Measurements from ENCODE around the gene AGTPBP1.

The AGTPBP1 gene

GRCh38 chr9:85530721-85531120, 211.0 kb downstream of the AGTPBP1 start:
- DNase-seq: no peak

GRCh38 chr9:85528607-85529006, 213.1 kb downstream of the AGTPBP1 start:
- DNase-seq: no peak

GRCh38 chr9:85528142-85528541, 213.6 kb downstream of the AGTPBP1 start:
- no peak for DNase-seq

- DNase-seq: no peak
Observed at GRCh38 chr9:85527331-85528020, 214.3 kb downstream of the AGTPBP1 start.

DNA sequence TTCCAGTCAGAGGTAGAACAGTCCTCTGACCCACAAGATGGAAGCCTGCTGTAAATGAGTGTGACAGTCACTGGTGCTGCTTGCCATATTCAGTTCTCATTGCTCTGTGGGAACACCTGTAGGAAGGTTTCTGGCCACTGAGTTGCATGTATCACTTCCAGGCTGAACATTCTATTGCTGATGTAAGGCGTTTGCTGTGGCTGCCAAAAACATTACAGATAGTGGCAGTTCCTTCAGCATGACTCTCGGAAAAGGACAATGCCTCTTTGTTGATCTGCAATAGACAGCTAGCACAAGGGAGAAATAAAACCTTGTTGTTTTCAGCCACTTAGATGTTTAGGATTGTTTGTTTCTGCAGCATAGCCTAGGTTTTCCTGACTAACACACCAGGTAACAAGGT, 217.2 kb downstream of the AGTPBP1 start:
- DNase-seq: no peak

GRCh38 chr9:85523202-85523601, 218.6 kb downstream of the AGTPBP1 start:
- DNase-seq: no peak

DNA sequence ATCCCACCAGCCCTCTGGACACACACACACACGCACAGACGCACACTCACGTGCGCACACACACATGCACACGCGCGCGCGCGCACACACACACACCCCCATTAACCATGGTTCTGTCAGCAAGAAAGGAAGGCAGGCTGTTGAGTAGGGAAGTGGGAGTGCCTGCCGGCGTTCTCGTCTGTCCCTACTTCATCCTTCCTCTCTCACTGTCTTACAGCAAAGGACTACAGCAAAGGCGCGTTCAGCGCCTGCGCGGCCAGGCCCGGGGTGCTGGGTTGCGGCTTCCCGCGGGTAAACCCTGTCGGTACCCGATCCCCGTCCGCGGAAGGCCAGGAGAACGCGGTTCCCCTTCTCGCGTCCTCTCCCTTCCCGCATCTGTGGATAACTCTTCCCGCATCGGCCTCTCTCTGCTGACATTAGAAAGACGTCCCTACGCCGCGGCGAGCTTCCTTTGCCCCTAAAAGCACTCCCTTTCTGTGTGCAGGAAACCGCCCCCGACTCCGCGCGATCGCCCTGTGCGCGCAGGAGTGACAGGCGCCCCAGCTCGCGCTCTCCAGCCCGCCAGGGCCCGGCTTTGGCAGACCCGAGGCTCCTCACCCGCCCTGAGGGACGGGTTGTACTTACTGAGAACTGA, 219.2 kb downstream of the AGTPBP1 start:
- DNase-seq: no peak

DNA sequence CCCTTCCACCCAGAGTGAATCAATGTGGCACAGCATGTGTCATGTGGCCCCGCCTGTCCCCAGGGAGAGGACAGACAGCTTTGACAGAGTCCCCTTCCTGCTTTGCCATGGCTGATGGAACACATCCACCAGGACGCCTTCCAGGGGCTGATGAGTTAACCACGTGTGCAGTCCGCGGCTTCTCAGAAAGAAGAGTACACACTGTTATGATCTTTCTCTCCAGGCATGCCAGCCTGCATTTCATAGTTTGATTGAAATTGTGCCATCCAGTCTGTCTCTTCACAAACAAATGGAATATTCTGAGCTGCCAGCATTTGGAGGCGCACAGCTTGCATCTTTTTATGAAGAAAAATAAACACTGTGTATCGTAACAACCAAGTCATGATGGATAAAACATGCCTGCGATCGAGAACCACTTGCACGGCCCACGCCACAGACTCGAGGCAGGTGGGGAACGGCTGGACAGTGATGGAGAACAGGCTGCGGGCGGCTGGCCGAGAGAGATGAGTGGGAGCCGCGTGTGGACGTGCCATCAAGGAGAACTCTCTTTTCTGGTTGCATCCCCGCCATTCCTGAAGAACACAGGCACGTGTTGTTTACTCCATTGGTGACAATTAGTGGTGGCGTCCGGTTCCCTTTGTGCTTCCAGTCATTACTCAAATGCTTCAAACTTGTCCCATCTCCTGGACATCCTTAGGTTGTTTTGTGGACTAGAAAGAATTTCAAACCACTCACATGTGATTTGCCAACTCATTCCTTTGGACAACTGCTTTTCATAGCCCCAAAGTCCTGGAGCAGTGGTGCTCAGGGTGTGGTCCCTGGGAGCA, 220.2 kb downstream of the AGTPBP1 start:
- no peak for DNase-seq

GRCh38 chr9:85516976-85517637, 224.6 kb downstream of the AGTPBP1 start:
- no peak for DNase-seq

- no peak for DNase-seq
Observed at GRCh38 chr9:85516455-85516854, 225.3 kb downstream of the AGTPBP1 start.

DNA sequence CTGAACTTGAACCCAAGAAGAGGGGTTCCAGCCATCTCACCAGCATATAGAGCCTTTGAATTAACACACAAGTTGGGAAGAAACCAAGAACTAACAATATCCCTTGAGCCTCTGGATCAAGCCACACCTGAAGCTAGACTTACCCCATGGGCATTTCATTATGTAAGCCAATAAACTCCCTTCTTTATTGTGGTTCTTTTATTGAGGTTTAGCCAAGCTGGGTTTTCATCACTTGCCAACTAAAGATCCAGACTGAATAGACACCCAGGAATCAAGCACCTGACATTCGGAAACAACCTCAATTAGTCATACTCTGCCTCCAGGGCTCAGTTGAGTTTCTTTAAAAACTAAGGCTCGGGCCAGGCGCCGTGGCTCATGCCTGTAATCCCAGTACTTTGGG, 226.7 kb downstream of the AGTPBP1 start:
- DNase-seq: no peak

- no peak for DNase-seq
Observed at GRCh38 chr9:85514256-85514655, 227.5 kb downstream of the AGTPBP1 start.

DNA sequence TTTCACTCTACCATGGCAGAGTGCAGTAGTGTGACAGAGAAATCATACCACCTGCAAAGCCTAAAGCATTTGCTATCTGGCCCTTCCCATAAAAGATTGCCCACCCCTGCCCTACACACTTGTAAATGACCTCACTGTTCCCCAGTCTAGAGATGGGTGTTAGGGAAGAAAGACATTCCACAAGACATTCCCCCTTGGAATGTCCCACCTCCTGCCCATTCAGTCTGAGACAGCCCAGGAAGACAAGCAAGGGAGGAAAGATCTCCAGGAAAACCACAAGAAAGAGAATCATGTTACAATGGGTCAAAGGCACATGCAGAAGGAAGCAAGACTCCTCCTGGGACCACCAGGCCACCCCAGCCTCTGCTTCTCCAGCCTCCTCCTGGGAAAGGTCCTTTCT, 230.0 kb downstream of the AGTPBP1 start:
- no peak for DNase-seq

DNA sequence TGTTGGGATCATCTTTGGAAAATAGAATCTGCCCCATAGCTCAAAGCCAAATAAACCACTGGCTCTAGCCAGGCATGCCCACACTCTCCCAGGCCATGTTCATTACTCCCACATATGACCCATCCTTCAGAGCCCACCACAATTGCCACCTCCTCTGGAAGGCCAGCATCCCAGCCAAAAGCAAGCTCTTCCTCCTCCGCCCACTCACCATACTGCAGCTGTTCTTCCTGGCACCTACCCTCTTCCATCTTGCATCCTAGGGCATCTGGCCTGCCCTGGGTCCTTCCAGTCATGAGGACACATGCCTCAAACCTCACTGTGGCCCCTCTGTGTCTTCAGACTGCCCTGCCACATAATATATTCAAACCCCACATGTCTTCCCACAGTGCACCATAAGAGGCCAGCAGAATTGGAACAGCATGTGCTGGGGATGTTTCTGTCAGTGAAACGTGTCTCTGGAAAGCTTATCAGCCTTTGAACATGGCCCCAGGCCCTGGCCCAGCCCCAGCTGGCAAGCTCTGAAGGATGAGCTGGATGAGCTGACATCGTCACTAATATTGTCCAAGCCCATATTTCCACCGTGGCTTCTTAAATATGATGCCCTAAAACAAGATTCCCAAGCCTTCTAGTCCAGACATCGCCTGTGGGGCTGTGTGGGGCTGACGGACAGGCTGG, 230.8 kb downstream of the AGTPBP1 start:
- no peak for DNase-seq

GRCh38 chr9:85508616-85509015, 233.1 kb downstream of the AGTPBP1 start:
- DNase-seq: no peak

DNA sequence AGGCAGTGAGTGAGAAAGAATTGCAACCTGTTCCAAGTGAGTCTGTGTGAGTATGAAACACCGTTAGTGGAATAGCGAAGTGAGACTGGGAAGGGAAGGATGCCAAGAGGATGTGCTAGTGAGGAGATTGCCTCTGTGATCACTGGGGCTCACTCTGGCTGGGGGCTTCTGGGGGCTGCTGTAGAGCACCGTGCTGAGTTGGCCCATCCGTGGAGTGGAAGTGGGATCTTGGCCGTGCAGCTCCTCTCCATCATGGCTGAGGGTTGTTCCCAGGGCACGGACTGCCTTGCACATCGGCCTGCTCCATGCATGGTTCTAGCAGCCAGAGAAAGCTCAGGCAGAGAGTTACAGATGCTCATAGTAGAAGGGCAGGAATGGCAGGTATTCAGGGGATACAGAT, 236.1 kb downstream of the AGTPBP1 start:
- no peak for DNase-seq

GRCh38 chr9:85502815-85503655, 238.7 kb downstream of the AGTPBP1 start:
- no peak for DNase-seq

- DNase-seq: no peak
Observed at GRCh38 chr9:85501882-85502281, 239.9 kb downstream of the AGTPBP1 start.

DNA sequence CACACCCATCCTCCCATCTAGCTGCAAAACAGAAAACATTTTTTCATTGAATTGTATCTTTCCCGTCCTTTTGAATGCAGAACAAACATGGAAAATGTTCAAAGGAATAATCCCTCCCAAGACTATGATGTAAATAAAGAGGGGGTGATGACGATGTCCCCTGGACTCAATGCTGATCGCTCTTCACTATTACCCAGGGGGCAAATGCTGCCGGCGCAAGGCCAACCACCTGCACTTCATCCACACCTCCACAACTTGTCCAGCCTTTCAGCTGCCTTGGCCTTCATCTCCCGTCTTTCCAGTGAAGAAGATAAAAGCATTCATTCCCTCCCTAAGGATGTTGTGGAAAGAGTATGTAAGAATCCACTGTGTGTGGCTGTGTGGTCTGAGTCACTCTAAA, 240.3 kb downstream of the AGTPBP1 start:
- no peak for DNase-seq
